GM19238 (cell line): ENCODE results near the gene ARHGEF16.

Source experiments
- DNase-seq: peaks from one replicate; pipeline ENCODE4 v3.0.0; 2011; ENCODE audit warnings: low spot score; ENCODE audit not compliant: insufficient read length

The ARHGEF16 gene

GRCh38 chr1:3468236-3469103 is 14.0 kb downstream of the ARHGEF16 start:
- DNase-seq, result no peak

- no peak for DNase-seq
Observed at GRCh38 chr1:3469104-3469848, 14.8 kb downstream of the ARHGEF16 start.

- no peak for DNase-seq
Observed at GRCh38 chr1:3469849-3470649, 15.6 kb downstream of the ARHGEF16 start.

GRCh38 chr1:3470650-3471355 is 16.3 kb downstream of the ARHGEF16 start:
- no peak for DNase-seq

- no peak for DNase-seq
Observed at GRCh38 chr1:3471356-3472087, 17.1 kb downstream of the ARHGEF16 start.

- no peak for DNase-seq
Observed at GRCh38 chr1:3472088-3472850, 17.8 kb downstream of the ARHGEF16 start.

- no peak for DNase-seq
Observed at GRCh38 chr1:3472906-3473305, 18.4 kb downstream of the ARHGEF16 start.

- no peak for DNase-seq
Observed at GRCh38 chr1:3473381-3473844, 18.9 kb downstream of the ARHGEF16 start.

- no peak for DNase-seq
Observed at GRCh38 chr1:3474016-3474415, 19.6 kb downstream of the ARHGEF16 start.

GRCh38 chr1:3474421-3474820 is 20.0 kb downstream of the ARHGEF16 start:
- DNase-seq, result no peak

GRCh38 chr1:3475839-3476573 is 21.5 kb downstream of the ARHGEF16 start:
- no peak for DNase-seq

- DNase-seq, result no peak
Observed at GRCh38 chr1:3476666-3477065, 22.2 kb downstream of the ARHGEF16 start.

GRCh38 chr1:3477241-3477995 is 23.0 kb downstream of the ARHGEF16 start:
- no peak for DNase-seq

GRCh38 chr1:3478187-3478586 is 23.7 kb downstream of the ARHGEF16 start:
- DNase-seq, result no peak

- DNase-seq, result no peak
Observed at GRCh38 chr1:3479511-3480368, 25.3 kb downstream of the ARHGEF16 start.

- DNase-seq, result no peak
Observed at GRCh38 chr1:3480369-3480719, 25.9 kb downstream of the ARHGEF16 start.

- no peak for DNase-seq
Observed at GRCh38 chr1:3481046-3481445, 26.6 kb downstream of the ARHGEF16 start.
